H1 (cell line): ENCODE results near the gene TDG. TPM values are rescaled to one million over a fixed set of nuclear protein-coding genes. Genes with fewer than 3 reads are reported as not detected.

Experiments used
- ATF2 ChIP-seq: IDR thresholded peaks from 2 replicates; pipeline ENCODE4 v1.6.1; 2012; ENCODE audit warnings: low read length, inconsistent platforms
- BRCA1 ChIP-seq: IDR thresholded peaks from 2 replicates; pipeline ENCODE4 v1.6.1; 2012; ENCODE audit warnings: low read depth, low read length, improper control_type of control experiment
- CEBPB ChIP-seq: IDR thresholded peaks from 2 replicates; pipeline ENCODE4 v1.6.1; 2012; ENCODE audit warnings: low read depth, low read length
- EP300 ChIP-seq, 2 experiments: IDR thresholded peaks; 1 replicate in 1 of 2; 2 replicates in 1 of 2; pipeline ENCODE4 v1.6.1; 2011 to 2012; ENCODE audit warnings: low read depth in 2 of 2, low read length in 2 of 2, mild to moderate bottlenecking in 2 of 2, borderline replicate concordance in 1 of 2, inconsistent platforms in 1 of 2, moderate library complexity in 1 of 2
- EZH2 ChIP-seq: fragments of 200-600 bp; sonication (generic); IDR thresholded peaks from 2 replicates; pipeline ENCODE4 v1.7.1; 2012; ENCODE audit warnings: low read depth, mild to moderate bottlenecking, moderate library complexity, low read length, inconsistent platforms; ENCODE audit not compliant: severe bottlenecking
- JUN ChIP-seq: IDR thresholded peaks from 2 replicates; pipeline ENCODE4 v1.6.1; 2011; ENCODE audit warnings: low read depth, mild to moderate bottlenecking, improper control_type of control experiment, low read length
- KDM1A ChIP-seq: fragments of 200-600, 300-600 bp; sonication (generic); IDR thresholded peaks from 2 replicates; pipeline ENCODE4 v1.7.1; 2016; ENCODE audit warnings: mild to moderate bottlenecking, low read length, borderline replicate concordance
- KDM4A ChIP-seq: IDR thresholded peaks from one replicate; pipeline ENCODE4 v1.7.1; 2012; ENCODE audit warnings: low read depth, mild to moderate bottlenecking, moderate library complexity, low read length, inconsistent platforms; ENCODE audit not compliant: severe bottlenecking
- KDM5A ChIP-seq: fragments of 200-600 bp; IDR thresholded peaks from 2 replicates; pipeline ENCODE4 v1.7.1; 2012; ENCODE audit warnings: mild to moderate bottlenecking, low read length, inconsistent platforms, mixed read lengths
- MAX ChIP-seq: IDR thresholded peaks from 2 replicates; pipeline ENCODE4 v1.6.1; 2012; ENCODE audit warnings: inconsistent platforms
- RBBP5 ChIP-seq: IDR thresholded peaks from 2 replicates; pipeline ENCODE4 v1.7.1; 2012; ENCODE audit warnings: low read depth, mild to moderate bottlenecking, inconsistent platforms, low read length, moderate library complexity, borderline replicate concordance
- RXRA ChIP-seq: IDR thresholded peaks from 2 replicates; pipeline ENCODE4 v1.6.1; 2011; ENCODE audit warnings: low read depth, mild to moderate bottlenecking, low read length, moderate library complexity; ENCODE audit not compliant: insufficient read depth
- SIRT6 ChIP-seq: IDR thresholded peaks from one replicate; pipeline ENCODE4 v1.7.1; 2012; ENCODE audit warnings: low read length, inconsistent platforms
- SP4 ChIP-seq: IDR thresholded peaks from 2 replicates; pipeline ENCODE4 v1.6.1; 2012; ENCODE audit warnings: low read length, inconsistent platforms
- SUZ12 ChIP-seq: fragments of 200-600 bp; sonication (generic); IDR thresholded peaks from 2 replicates; pipeline ENCODE4 v1.6.1; 2012; ENCODE audit warnings: mild to moderate bottlenecking, inconsistent platforms, low read length, moderate library complexity, mixed read lengths
- TAF7 ChIP-seq: optimal IDR thresholded peaks from 2 replicates; pipeline ENCODE3; 2011; ENCODE audit warnings: low read depth, mild to moderate bottlenecking, inconsistent platforms, low read length, moderate library complexity, borderline replicate concordance
- TCF12 ChIP-seq: IDR thresholded peaks from 2 replicates; pipeline ENCODE4 v1.6.1; 2011; ENCODE audit warnings: low read depth, mild to moderate bottlenecking, low read length
- YY1 ChIP-seq: IDR thresholded peaks from 2 replicates; pipeline ENCODE4 v1.6.1; 2011; ENCODE audit warnings: low read depth, mild to moderate bottlenecking, low read length
- ZNF274 ChIP-seq: IDR thresholded peaks from 2 replicates; pipeline ENCODE4 v1.7.0; 2012; ENCODE audit warnings: low read length, borderline replicate concordance; ENCODE audit errors: extremely low read depth
- polyA plus RNA-seq, 7 experiments: library from polyadenylated mRNA; depleted of rRNA in 3 of 7; stranded (reverse) in 5 of 7; unstranded in 2 of 7; fragments of >200 nt in 5 of 7; fragments of 200-250 nt in 2 of 7; gene quantifications; 1 replicate in 5 of 7; 2 replicates in 1 of 7; 4 replicates in 1 of 7; pipeline versions ENCODE4 v1.2.1 to v1.2.3, GENCODE V29; 2011 to 2013; ENCODE audit warnings: missing spikeins in 2 of 7, mixed read lengths in 2 of 7
- total RNA-seq: library from RNA; stranded (reverse); fragmentation: NEBNext Ultra II Directional; extraction: Animal tissue kit (Norgen Biotek cat#: 25700); gene quantifications from 2 replicates; pipeline ENCODE4 v1.2.1, GENCODE V29; 2021

The TDG gene
- total and polyA plus RNA-seq, 2 of the 8 experiments (the other 6 are each of a cell fraction or from before 2014, with no cell fraction given), result 22.7 to 47.8 TPM

GRCh38 chr12:103965590-103966504 is at the start of gene TDG (continued):
- TF ChIP-seq TCF12, result no peak
- no peak for TF ChIP-seq EZH2
- no peak for TF ChIP-seq RXRA
- TF ChIP-seq ATF2, result 0 out of 2 replicates have a peak, but pooled peaks have one; percentile 27
- no peak for TF ChIP-seq JUN
- TF ChIP-seq ZNF274, result no peak
- TF ChIP-seq SIRT6, result no peak
- no peak for TF ChIP-seq YY1
- peak; percentile 77 for TF ChIP-seq TAF7
- peak; percentile 57 for TF ChIP-seq KDM4A
- TF ChIP-seq EP300 (IDR thresholded peaks at IDR 0.05; ENCODE audit: borderline replicate concordance in 1 of 2, low read depth in 2 of 2, low read length in 2 of 2), result no peak
- peak; percentile 84 for TF ChIP-seq MAX
- 0 out of 2 replicates have a peak, but pooled peaks have one; percentile 49 for TF ChIP-seq SP4
- TF ChIP-seq CEBPB, result no peak
- TF ChIP-seq SUZ12, result no peak
- peak; percentile 83; the same call in 1 of the 2 replicates for TF ChIP-seq RBBP5
- no peak for TF ChIP-seq KDM1A
- TF ChIP-seq BRCA1, result no peak
- TF ChIP-seq KDM5A, result peak; percentile 61; the same call in 1 of the 2 replicates
